GM12874 (cell line): ENCODE data around the gene TXLNB.

Experiments used
- CTCF ChIP-seq: IDR thresholded peaks from 2 replicates; pipeline ENCODE4 v1.5.1; 2011; ENCODE audit warnings: low read depth, mild to moderate bottlenecking, control low read depth, low read length, moderate library complexity; ENCODE audit not compliant: insufficient read depth

Gene TXLNB

GRCh38 chr6:139334806-139335446 is 43.1 kb upstream of the TXLNB start:
- TF ChIP-seq CTCF: no peak

- no peak for TF ChIP-seq CTCF
These were observed 39.2 kb upstream of the TXLNB start for GRCh38 chr6:139330826-139331500.

- no peak for TF ChIP-seq CTCF
These were observed 38.5 kb upstream of the TXLNB start for GRCh38 chr6:139330306-139330705.

GRCh38 chr6:139329224-139329623 is 37.4 kb upstream of the TXLNB start:
- TF ChIP-seq CTCF: no peak

GRCh38 chr6:139327038-139327437 is 35.2 kb upstream of the TXLNB start:
- TF ChIP-seq CTCF: no peak

- no peak for TF ChIP-seq CTCF
These were observed 33.9 kb upstream of the TXLNB start for GRCh38 chr6:139325686-139326085.

GRCh38 chr6:139325125-139325524 is 33.3 kb upstream of the TXLNB start:
- no peak for TF ChIP-seq CTCF

GRCh38 chr6:139324301-139324555 is 32.4 kb upstream of the TXLNB start:
- no peak for TF ChIP-seq CTCF
